GM23248 (cell line): ENCODE data around the gene KIN. TPM values are rescaled to one million over a fixed set of nuclear protein-coding genes. Genes with fewer than 3 reads are reported as not detected.

Experiments
- DNase-seq: peaks from one replicate; pipeline ENCODE4 v3.0.0-alpha.2; 2015
- H2AFZ ChIP-seq: fragments of 200-600 bp; sonication (generic); 2 replicates; pipeline ENCODE4 v1.6.1; 2016; ENCODE audit warnings: antibody characterized with exemption
- H3F3A ChIP-seq: fragments of 200-600 bp; sonication (generic); 2 replicates; pipeline ENCODE4 v1.6.1; 2016; ENCODE audit warnings: mild to moderate bottlenecking, antibody characterized with exemption, mixed run types; ENCODE audit not compliant: insufficient read depth
- H3K27ac ChIP-seq: fragments of 200-600 bp; sonication (generic); 2 replicates; pipeline ENCODE4 v1.5.1; 2016; ENCODE audit warnings: mild to moderate bottlenecking
- H3K27me3 ChIP-seq: fragments of 200-600 bp; sonication (generic); replicated peaks from 2 replicates; pipeline ENCODE4 v1.6.1; 2016; ENCODE audit warnings: mild to moderate bottlenecking; ENCODE audit not compliant: insufficient read depth
- H3K36me3 ChIP-seq: fragments of 200-600 bp; sonication (generic); 2 replicates; pipeline ENCODE4 v1.6.1; 2016; ENCODE audit warnings: low read depth, mild to moderate bottlenecking
- H3K4me1 ChIP-seq: fragments of 200-600 bp; sonication (generic); 2 replicates; pipeline ENCODE4 v1.6.1; 2016; ENCODE audit warnings: mild to moderate bottlenecking; ENCODE audit not compliant: insufficient read depth
- H3K4me2 ChIP-seq: fragments of 200-600 bp; sonication (generic); one replicate; pipeline ENCODE4 v1.6.1; 2016; ENCODE audit warnings: mild to moderate bottlenecking; ENCODE audit not compliant: unreplicated experiment
- H3K4me3 ChIP-seq: fragments of 200-600 bp; sonication (generic); 2 replicates; pipeline ENCODE4 v1.5.1; 2016; ENCODE audit warnings: mild to moderate bottlenecking
- H3K79me2 ChIP-seq: fragments of 200-600 bp; sonication (generic); 2 replicates; pipeline ENCODE4 v1.6.1; 2016; ENCODE audit warnings: mild to moderate bottlenecking; ENCODE audit not compliant: insufficient read depth
- H3K9ac ChIP-seq: fragments of 200-600 bp; sonication (generic); 2 replicates; pipeline ENCODE4 v1.6.1; 2016; ENCODE audit warnings: mild to moderate bottlenecking
- H3K9me2 ChIP-seq: fragments of 200-600 bp; sonication (generic); 2 replicates; pipeline ENCODE4 v1.6.1; 2016; ENCODE audit warnings: mixed run types, mild to moderate bottlenecking, moderate library complexity; ENCODE audit not compliant: insufficient read depth
- H3K9me3 ChIP-seq: fragments of 200-600 bp; sonication (generic); one replicate; pipeline ENCODE4 v1.6.1; 2017; ENCODE audit warnings: low read depth
- H4K20me1 ChIP-seq: fragments of 200-600 bp; sonication (generic); 2 replicates; pipeline ENCODE4 v1.6.0; 2016; ENCODE audit not compliant: insufficient read depth
- EZH2 ChIP-seq: fragments of 200-600 bp; sonication (generic); IDR thresholded peaks from 2 replicates; pipeline ENCODE4 v1.6.1; 2018; ENCODE audit warnings: antibody characterized with exemption, mild to moderate bottlenecking; ENCODE audit not compliant: insufficient read depth, poor library complexity, severe bottlenecking
- EZH2phosphoT487 ChIP-seq: fragments of 200-600 bp; sonication (generic); IDR thresholded peaks from 2 replicates; pipeline ENCODE4 v1.6.1; 2018; ENCODE audit warnings: antibody characterized with exemption, moderate library complexity, mild to moderate bottlenecking, low read depth; ENCODE audit not compliant: insufficient read depth
- WGBS, 2 experiments: methylation state at CpG; one replicate each; pipeline ENCODE4 v1.1.6; 2015 to 2017; ENCODE audit warnings: low lambda C conversion rate in 2 of 2, low coverage in 1 of 2; ENCODE audit errors: missing lambda C conversion rate in 2 of 2; 5-methylcytosine and 5-hydroxymethylcytosine counted together
- in situ Hi-C: fragments of 300-500 bp; cut with MboI; formaldehyde crosslinking; loops from 2 replicates; pipeline ENCODE4 v1.15.0; 2020
- polyA plus RNA-seq: library from polyadenylated mRNA; unstranded; fragments of >200 nt; fragmentation: Nextera tagmentation; extraction: Ambion mirVana; gene quantifications from 2 replicates; pipeline ENCODE4 v1.2.1, GENCODE V29; 2016
- total RNA-seq: library from RNA; depleted of rRNA; stranded (reverse); fragments of >200 nt; shearing (Covaris generic); gene quantifications from 2 replicates; pipeline ENCODE4 v1.2.3, GENCODE V29; 2014; rRNA removed

KIN gene
- total and polyA plus RNA-seq, 2 experiments from 2014 or later = 3.8 to 10.6 TPM

DNA sequence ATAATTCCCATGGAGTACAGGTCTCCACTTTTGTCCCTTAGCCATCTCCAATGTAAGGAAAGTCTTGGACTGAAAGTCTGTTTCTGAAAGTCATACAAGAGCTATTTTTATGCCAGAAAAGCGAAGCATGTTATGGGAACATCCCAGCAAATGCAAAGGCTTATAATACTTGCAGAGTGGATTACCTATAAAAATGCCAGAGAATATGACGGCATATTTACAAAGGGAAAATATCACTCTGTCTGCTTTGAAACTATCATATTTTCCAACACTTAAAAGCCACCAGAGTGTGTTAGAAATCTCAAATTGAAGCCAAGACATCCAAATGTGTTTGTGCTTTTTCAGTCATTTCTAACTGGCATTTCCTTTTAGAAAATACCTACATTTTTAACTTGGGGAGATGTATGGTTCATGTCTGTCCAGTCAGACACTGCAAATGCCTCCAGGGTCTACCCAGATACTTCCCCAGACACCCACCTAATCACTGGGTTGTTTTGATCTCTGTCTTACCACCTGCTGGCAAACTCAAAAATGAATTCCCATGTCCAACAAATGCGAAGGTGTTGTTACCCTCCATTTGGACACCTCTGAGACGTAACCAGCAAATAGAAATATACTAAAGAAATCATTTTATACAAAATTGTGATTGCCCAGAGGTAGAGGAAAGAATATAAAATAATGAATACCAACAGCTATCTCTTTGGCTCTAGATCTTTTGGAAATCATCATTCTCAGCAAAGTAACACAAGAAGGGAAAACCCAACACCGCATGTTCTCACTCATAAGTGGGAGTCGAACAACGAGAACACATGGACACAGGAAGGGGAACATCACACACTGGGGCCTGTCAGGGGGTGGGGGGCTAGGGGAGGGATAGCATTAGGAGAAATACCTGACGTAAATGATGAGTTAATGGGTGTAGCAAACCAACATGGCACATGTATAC is 83.4 kb downstream of the KIN start:
- Histone ChIP-seq H3K27ac (no peak overlapping the region), H3K27me3 (peaks cover 11% of the 10 kb centered on the region), H3K9me2 (no peaks in the 10 kb centered on the region), H3K4me2 (no peak overlapping the region), H3K4me3 (no peak overlapping the region), H3F3A (no peaks in the 10 kb centered on the region), H3K9me3 (no peaks in the 10 kb centered on the region), H3K79me2 (no peaks in the 10 kb centered on the region), H3K36me3 (no peaks in the 10 kb centered on the region), H2AFZ (no peak overlapping the region), H3K4me1 (no peaks in the 10 kb centered on the region), H3K9ac (no peak overlapping the region), H4K20me1 (no peaks in the 10 kb centered on the region)
- 29 to 31% methylated on average over 8 of the region's 8 CpGs for WGBS, 2 experiments
- no peak for TF ChIP-seq EZH2phosphoT487
- TF ChIP-seq EZH2 = no peak
- in situ Hi-C loops = no loop called here
- no peak for DNase-seq

DNA sequence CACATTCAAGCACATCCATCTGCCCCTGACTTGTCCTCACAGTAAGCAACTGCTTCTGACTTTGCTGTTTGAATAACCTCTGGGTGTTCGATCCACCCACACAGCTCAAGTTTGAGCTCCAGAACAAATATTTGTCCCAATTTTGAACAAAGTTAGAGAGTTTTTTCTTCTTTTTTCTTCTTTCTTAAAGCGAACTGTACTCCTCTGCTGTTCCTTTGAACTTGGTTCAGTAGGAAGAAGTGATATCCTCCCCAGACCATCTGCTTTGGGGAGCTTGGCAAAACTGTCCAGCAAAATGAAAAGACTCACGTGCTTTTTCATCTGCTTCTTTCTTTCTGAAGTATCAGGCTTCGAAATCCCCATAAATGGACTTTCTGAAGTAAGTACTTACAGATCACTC is 84.7 kb downstream of the KIN start, which contains the start of gene ITIH2:
ITIH2 (plus strand) TSS at position 177 of the 400 bp plus-strand sequence; CDS start at position 296, 119 bp downstream.
- 6 to 8% methylated on average over 4 of the region's 4 CpGs for WGBS, 2 experiments
- Histone ChIP-seq H3K4me2 (no peak within 1 kb of the TSS), H3K27ac (no peak within 1 kb of the TSS), H3K9me2 (no peaks in the 10 kb centered on the region), H3K4me3 (no peak within 1 kb of the TSS), H2AFZ (no peak within 1 kb of the TSS), H3F3A (no peaks in the 10 kb centered on the region), H3K79me2 (no peaks in the 10 kb centered on the region), H3K36me3 (no peaks in the 10 kb centered on the region), H4K20me1 (no peaks in the 10 kb centered on the region), H3K9me3 (no peaks in the 10 kb centered on the region), H3K9ac (no peak within 1 kb of the TSS), H3K27me3 (peaks cover 11% of the 10 kb centered on the region), H3K4me1 (no peaks in the 10 kb centered on the region)
- no peak for DNase-seq
- no peak for TF ChIP-seq EZH2
- no peak for TF ChIP-seq EZH2phosphoT487
- in situ Hi-C loops = no loop called here

GRCh38 chr10:7702288-7702812 is 85.4 kb downstream of the KIN start:
- H3K4me2 ChIP-seq = no peak overlapping the region
- WGBS, 2 experiments = 11 to 20% methylated on average over 4 of the region's 4 CpGs
- H4K20me1 ChIP-seq = no peaks in the 10 kb centered on the region
- H2AFZ ChIP-seq = no peak overlapping the region
- no peaks in the 10 kb centered on the region for H3K4me1 ChIP-seq
- H3K9me2 ChIP-seq = no peaks in the 10 kb centered on the region
- H3K79me2 ChIP-seq = no peaks in the 10 kb centered on the region
- H3K4me3 ChIP-seq = no peak overlapping the region
- no peaks in the 10 kb centered on the region for H3K9me3 ChIP-seq
- no peak overlapping the region for H3K9ac ChIP-seq
- no peak for TF ChIP-seq EZH2
- no peak for TF ChIP-seq EZH2phosphoT487
- DNase-seq = no peak
- H3K36me3 ChIP-seq = no peaks in the 10 kb centered on the region
- in situ Hi-C loops = no loop called here
- no peak overlapping the region for H3K27ac ChIP-seq
- H3F3A ChIP-seq = no peaks in the 10 kb centered on the region
- H3K27me3 ChIP-seq = peaks cover 11% of the 10 kb centered on the region

DNA sequence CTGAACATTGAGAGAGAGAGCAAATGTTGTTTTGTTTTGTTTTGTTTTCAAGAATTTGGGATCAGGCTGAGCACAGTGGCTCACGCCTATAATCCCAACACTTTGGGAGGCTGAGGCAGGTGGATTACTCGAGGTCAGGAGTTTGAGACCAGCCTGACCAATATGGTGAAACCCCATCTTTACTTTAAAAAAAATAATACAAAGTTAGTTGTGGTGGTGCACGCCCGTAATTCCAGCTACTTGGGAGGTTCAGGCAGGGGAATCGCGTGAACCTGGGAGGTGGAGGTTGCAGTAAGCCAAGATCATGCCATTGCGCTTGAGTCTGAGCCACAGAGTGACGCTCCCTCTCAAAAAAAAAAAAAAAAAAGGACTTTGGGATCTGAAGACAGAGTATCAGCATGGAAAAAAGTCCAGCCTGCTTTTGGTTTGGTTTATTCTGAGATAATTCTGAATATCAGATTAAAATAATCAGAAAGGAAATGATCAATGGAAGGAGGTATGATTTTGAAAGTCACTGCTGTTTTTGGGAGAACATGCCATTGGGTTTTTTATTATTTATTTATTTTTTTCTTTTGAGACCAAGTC is 86.5 kb downstream of the KIN start:
- no peak for DNase-seq
- H2AFZ ChIP-seq = no peak overlapping the region
- no peaks in the 10 kb centered on the region for H3F3A ChIP-seq
- no peak overlapping the region for H3K27ac ChIP-seq
- H3K79me2 ChIP-seq = no peaks in the 10 kb centered on the region
- no peak overlapping the region for H3K4me3 ChIP-seq
- H3K36me3 ChIP-seq = no peaks in the 10 kb centered on the region
- in situ Hi-C loops = no loop called here
- H3K9me2 ChIP-seq = no peaks in the 10 kb centered on the region
- no peaks in the 10 kb centered on the region for H4K20me1 ChIP-seq
- no peaks in the 10 kb centered on the region for H3K4me1 ChIP-seq
- WGBS, 2 experiments = 48 to 60% methylated on average over 8 of the region's 8 CpGs
- no peaks in the 10 kb centered on the region for H3K9me3 ChIP-seq
- no peak for TF ChIP-seq EZH2phosphoT487
- TF ChIP-seq EZH2 = no peak
- H3K4me2 ChIP-seq = no peak overlapping the region
- peaks cover 11% of the 10 kb centered on the region for H3K27me3 ChIP-seq
- H3K9ac ChIP-seq = no peak overlapping the region

Other genes starting within 250 kb of the KIN start
- gene ITIH5, start 121.0 kb downstream of the KIN start, total RNA-seq = not detected in 2 replicates
- 0.13 TPM in 1 of 2 replicates, not detected in the other for gene ITIH5, start 121.0 kb downstream of the KIN start, polyA plus RNA-seq
- gene ITIH2, start 84.7 kb downstream of the KIN start, total RNA-seq = not detected in 2 replicates
- gene ITIH2, start 84.7 kb downstream of the KIN start, polyA plus RNA-seq = not detected in 2 replicates
- 229 and 315 TPM in 2 replicates for gene ATP5F1C, start 184 bp upstream of the KIN start, total RNA-seq
- 294 and 304 TPM in 2 replicates for gene ATP5F1C, start 184 bp upstream of the KIN start, polyA plus RNA-seq
- gene TAF3, start 30.5 kb upstream of the KIN start, total RNA-seq = 1.7 and 2.4 TPM in 2 replicates
- gene TAF3, start 30.5 kb upstream of the KIN start, polyA plus RNA-seq = 4.4 and 5.5 TPM in 2 replicates